Retinal pigment epithelial cell (primary cell): Measurements from ENCODE around the gene TTPAL.

ENCODE experiments used
- DNase-seq: peaks from one replicate; pipeline ENCODE4 v3.0.0-alpha.2; 2010; ENCODE audit warnings: low read depth
- H3K4me3 ChIP-seq: 2 replicates; pipeline ENCODE4 v1.5.1; 2011; ENCODE audit warnings: mild to moderate bottlenecking, low read length, control low read depth, moderate library complexity
- TF ChIP-seq, protein P1 (sequence below): conservative IDR thresholded peaks from 2 replicates; pipeline ENCODE4 v1.5.1; 2011; ENCODE audit warnings: low read depth, low read length, control low read depth, inconsistent platforms

The TTPAL gene

GRCh38 chr20:44496976-44497375 is 21.3 kb downstream of the TTPAL start:
- H3K4me3 ChIP-seq, result no peak overlapping the region
- TF ChIP-seq, protein P1, sequence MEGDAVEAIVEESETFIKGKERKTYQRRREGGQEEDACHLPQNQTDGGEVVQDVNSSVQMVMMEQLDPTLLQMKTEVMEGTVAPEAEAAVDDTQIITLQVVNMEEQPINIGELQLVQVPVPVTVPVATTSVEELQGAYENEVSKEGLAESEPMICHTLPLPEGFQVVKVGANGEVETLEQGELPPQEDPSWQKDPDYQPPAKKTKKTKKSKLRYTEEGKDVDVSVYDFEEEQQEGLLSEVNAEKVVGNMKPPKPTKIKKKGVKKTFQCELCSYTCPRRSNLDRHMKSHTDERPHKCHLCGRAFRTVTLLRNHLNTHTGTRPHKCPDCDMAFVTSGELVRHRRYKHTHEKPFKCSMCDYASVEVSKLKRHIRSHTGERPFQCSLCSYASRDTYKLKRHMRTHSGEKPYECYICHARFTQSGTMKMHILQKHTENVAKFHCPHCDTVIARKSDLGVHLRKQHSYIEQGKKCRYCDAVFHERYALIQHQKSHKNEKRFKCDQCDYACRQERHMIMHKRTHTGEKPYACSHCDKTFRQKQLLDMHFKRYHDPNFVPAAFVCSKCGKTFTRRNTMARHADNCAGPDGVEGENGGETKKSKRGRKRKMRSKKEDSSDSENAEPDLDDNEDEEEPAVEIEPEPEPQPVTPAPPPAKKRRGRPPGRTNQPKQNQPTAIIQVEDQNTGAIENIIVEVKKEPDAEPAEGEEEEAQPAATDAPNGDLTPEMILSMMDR, result no peak
- no peak for DNase-seq

GRCh38 chr20:44497761-44498160 is 22.1 kb downstream of the TTPAL start:
- TF ChIP-seq, protein P1, result no peak
- H3K4me3 ChIP-seq, result no peak overlapping the region
- DNase-seq, result no peak

DNA sequence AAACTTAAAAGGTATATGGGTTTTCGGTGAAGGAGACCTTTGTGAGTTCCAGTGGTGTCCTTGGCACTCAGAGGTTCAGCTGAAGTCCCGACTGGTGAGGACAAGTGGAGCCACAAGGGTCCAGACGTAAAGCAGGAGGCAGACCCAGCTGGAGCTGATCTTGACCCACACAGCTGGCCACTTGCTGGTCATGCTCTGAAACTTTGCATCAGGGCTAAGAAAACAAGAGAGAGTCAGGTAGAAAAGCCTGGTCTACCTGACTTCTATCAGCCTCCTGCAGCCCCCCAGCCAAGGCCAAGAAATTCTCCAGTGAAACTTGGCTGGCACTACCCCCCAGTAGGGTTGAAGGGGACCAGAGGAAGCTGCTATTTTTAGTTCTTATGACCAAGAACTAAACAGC is 24.5 kb downstream of the TTPAL start:
- H3K4me3 ChIP-seq, result no peak overlapping the region
- DNase-seq, result no peak
- TF ChIP-seq, protein P1, result no peak

- TF ChIP-seq, protein P1, result no peak
- no peak for DNase-seq
- H3K4me3 ChIP-seq, result no peak overlapping the region
Measured at GRCh38 chr20:44501448-44501847, 25.8 kb downstream of the TTPAL start.

GRCh38 chr20:44502968-44503367 is 27.3 kb downstream of the TTPAL start:
- TF ChIP-seq, protein P1, result no peak
- no peak for DNase-seq
- H3K4me3 ChIP-seq, result no peak overlapping the region

GRCh38 chr20:44504402-44505307 is 29.0 kb downstream of the TTPAL start:
- H3K4me3 ChIP-seq, result no peak overlapping the region
- no peak for DNase-seq
- TF ChIP-seq, protein P1, result no peak

GRCh38 chr20:44509762-44510161 is 34.1 kb downstream of the TTPAL start:
- no peak for DNase-seq
- no peak overlapping the region for H3K4me3 ChIP-seq
- TF ChIP-seq, protein P1, result no peak
